H9 (cell line): Measurements from ENCODE around the gene PPM1H. TPM values are rescaled to one million over a fixed set of nuclear protein-coding genes. Genes with fewer than 3 reads are reported as not detected.

Experiments
- DNase-seq: peaks from one replicate; pipeline ENCODE4 v3.0.0-alpha.2; 2017
- H2AFZ ChIP-seq: one replicate; pipeline ENCODE4 v1.6.1; 2013; ENCODE audit warnings: mild to moderate bottlenecking, low read length, control low read depth, moderate library complexity
- H2AK5ac ChIP-seq: 2 replicates; pipeline ENCODE4 v1.6.1; 2013; ENCODE audit warnings: low read length, control low read depth, mixed read lengths; ENCODE audit not compliant: insufficient read length
- H2BK120ac ChIP-seq: one replicate; pipeline ENCODE4 v1.6.1; 2013; ENCODE audit warnings: low read depth, mild to moderate bottlenecking, low read length, control low read depth, inconsistent platforms; ENCODE audit not compliant: poor library complexity, severe bottlenecking
- H2BK12ac ChIP-seq: 2 replicates; pipeline ENCODE4 v1.6.1; 2013; ENCODE audit warnings: low read length, control low read depth, mixed read lengths, low read depth; ENCODE audit not compliant: insufficient read length
- H2BK15ac ChIP-seq: 2 replicates; pipeline ENCODE4 v1.6.1; 2013; ENCODE audit warnings: low read depth, low read length, control low read depth
- H2BK20ac ChIP-seq: one replicate; pipeline ENCODE4 v1.6.1; 2013; ENCODE audit warnings: low read depth, mild to moderate bottlenecking, low read length, control low read depth, inconsistent platforms; ENCODE audit not compliant: poor library complexity, severe bottlenecking
- H2BK5ac ChIP-seq: 2 replicates; pipeline ENCODE4 v1.6.1; 2013; ENCODE audit warnings: low read length, control low read depth, mixed read lengths; ENCODE audit not compliant: insufficient read length
- H3K14ac ChIP-seq: 2 replicates; pipeline ENCODE4 v1.6.1; 2013; ENCODE audit warnings: low read length, control low read depth; ENCODE audit not compliant: insufficient read depth
- H3K18ac ChIP-seq: 2 replicates; pipeline ENCODE4 v1.6.1; 2013; ENCODE audit warnings: low read depth, mild to moderate bottlenecking, mixed read lengths, low read length, control low read depth; ENCODE audit not compliant: insufficient read length
- H3K23ac ChIP-seq: 2 replicates; pipeline ENCODE4 v1.6.1; 2013; ENCODE audit warnings: low read length, control low read depth, mixed read lengths, low read depth; ENCODE audit not compliant: insufficient read length
- H3K23me2 ChIP-seq: 2 replicates; pipeline ENCODE4 v1.6.1; 2013; ENCODE audit warnings: low read depth, mild to moderate bottlenecking, mixed read lengths, low read length, control low read depth; ENCODE audit not compliant: insufficient read length, poor library complexity, severe bottlenecking
- H3K27ac ChIP-seq: 2 replicates; pipeline ENCODE4 v1.5.1; 2013; ENCODE audit warnings: low read length, control low read depth, mixed read lengths, low read depth; ENCODE audit not compliant: insufficient read length
- H3K27me3 ChIP-seq: 2 replicates; pipeline ENCODE4 v1.6.1; 2013; ENCODE audit warnings: low read length, control low read depth, inconsistent platforms; ENCODE audit not compliant: insufficient read depth
- H3K4ac ChIP-seq: 2 replicates; pipeline ENCODE4 v1.6.1; 2013; ENCODE audit warnings: low read depth, mild to moderate bottlenecking, control low read depth, inconsistent platforms, low read length, moderate library complexity
- H3K4me1 ChIP-seq: 2 replicates; pipeline ENCODE4 v1.6.1; 2013; ENCODE audit warnings: low read length, control low read depth, inconsistent platforms; ENCODE audit not compliant: insufficient read depth
- H3K4me2 ChIP-seq: 2 replicates; pipeline ENCODE4 v1.6.1; 2013; ENCODE audit warnings: low read length, control low read depth, mixed read lengths; ENCODE audit not compliant: insufficient read length, insufficient read depth
- H3K56ac ChIP-seq: 2 replicates; pipeline ENCODE4 v1.6.1; 2013; ENCODE audit warnings: low read depth, mild to moderate bottlenecking, mixed read lengths, low read length, control low read depth; ENCODE audit not compliant: insufficient read length
- H3K79me1 ChIP-seq: 2 replicates; pipeline ENCODE4 v1.6.1; 2013; ENCODE audit warnings: low read depth, mild to moderate bottlenecking, moderate library complexity, low read length, control low read depth, inconsistent platforms; ENCODE audit not compliant: insufficient read depth, poor library complexity, severe bottlenecking
- H3K79me2 ChIP-seq: 2 replicates; pipeline ENCODE4 v1.6.1; 2013; ENCODE audit warnings: low read length, control low read depth, inconsistent platforms; ENCODE audit not compliant: insufficient read depth
- H3K9ac ChIP-seq: 2 replicates; pipeline ENCODE4 v1.6.1; 2013; ENCODE audit warnings: low read length, control low read depth, mixed read lengths; ENCODE audit not compliant: insufficient read length; ENCODE audit errors: extremely low read depth
- H3K9me3 ChIP-seq: one replicate; pipeline ENCODE4 v1.6.1; 2013; ENCODE audit warnings: low read depth, low read length, inconsistent platforms; ENCODE audit not compliant: control insufficient read depth
- H3T11ph ChIP-seq: one replicate; pipeline ENCODE4 v1.6.1; 2013; ENCODE audit warnings: mild to moderate bottlenecking, low read length, control low read depth, inconsistent platforms
- H4K20me1 ChIP-seq: one replicate; pipeline ENCODE4 v1.6.1; 2013; ENCODE audit not compliant: control insufficient read depth, insufficient read length, insufficient read depth
- H4K5ac ChIP-seq: 2 replicates; pipeline ENCODE4 v1.6.1; 2013; ENCODE audit warnings: low read depth, mild to moderate bottlenecking, mixed read lengths, low read length, control low read depth; ENCODE audit not compliant: insufficient read length
- H4K8ac ChIP-seq: replicated peaks from 2 replicates; pipeline ENCODE4 v1.6.1; 2013; ENCODE audit warnings: low read length, control low read depth, mixed read lengths, low read depth; ENCODE audit not compliant: insufficient read length
- H4K91ac ChIP-seq: 2 replicates; pipeline ENCODE4 v1.6.1; 2013; ENCODE audit warnings: low read depth, mild to moderate bottlenecking, moderate library complexity, mixed read lengths, low read length, control low read depth; ENCODE audit not compliant: insufficient read length
- H3K27ac Mint-ChIP-seq, 3 experiments: 2 replicates in 2 of 3; 3 replicates in 1 of 3; pipeline ENCODE4 v1.8.0; 2020 to 2021; ENCODE audit warnings: mixed read lengths in 3 of 3, mild to moderate bottlenecking in 1 of 3, moderate library complexity in 1 of 3
- H3K27me3 Mint-ChIP-seq: 2 replicates; pipeline ENCODE4 v1.8.0; 2021; ENCODE audit warnings: low read depth, mild to moderate bottlenecking, moderate library complexity, mixed read lengths
- H3K36me3 Mint-ChIP-seq, 3 experiments: 2 replicates in 2 of 3; 3 replicates in 1 of 3; pipeline ENCODE4 v1.8.0; 2020 to 2021; ENCODE audit warnings: low read depth in 3 of 3, mixed read lengths in 3 of 3; ENCODE audit not compliant: insufficient read depth in 1 of 3
- H3K4me1 Mint-ChIP-seq, 2 experiments: 2 replicates each; pipeline ENCODE4 v1.8.0; 2020; ENCODE audit warnings: mixed read lengths in 2 of 2
- H3K4me3 Mint-ChIP-seq, 2 experiments: 2 replicates in 1 of 2; 3 replicates in 1 of 2; pipeline ENCODE4 v1.8.0; 2020 to 2021; ENCODE audit warnings: mild to moderate bottlenecking in 2 of 2, mixed read lengths in 2 of 2, moderate library complexity in 1 of 2
- H3K9me3 Mint-ChIP-seq, 2 experiments: 2 replicates in 1 of 2; 3 replicates in 1 of 2; pipeline ENCODE4 v1.8.0; 2020; ENCODE audit warnings: mild to moderate bottlenecking in 2 of 2, mixed read lengths in 2 of 2, moderate library complexity in 1 of 2
- WGBS: extraction: QIAGEN DNeasy Blood & Tissue Kit; methylation state at CpG from one replicate; pipeline ENCODE4 v1.1.7; 2013; ENCODE audit warnings: missing lambda C conversion rate, low lambda C conversion rate, mixed read lengths; ENCODE audit not compliant: insufficient read length; ENCODE audit errors: extremely low coverage; 5-methylcytosine and 5-hydroxymethylcytosine counted together
- total RNA-seq: library from RNA; stranded (reverse); gene quantifications from 2 replicates; pipeline ENCODE4 v1.2.1, GENCODE V29; 2021
- TF ChIP-seq, protein P1 (sequence below): fragments of 200-600 bp; sonication (generic); conservative IDR thresholded peaks from 3 replicates; pipeline ENCODE4 v1.8.0; 2021; ENCODE audit warnings: antibody characterized with exemption, mild to moderate bottlenecking

The PPM1H gene
- total RNA-seq, 1 experiment from 2014 or later = 22.1 TPM

DNA sequence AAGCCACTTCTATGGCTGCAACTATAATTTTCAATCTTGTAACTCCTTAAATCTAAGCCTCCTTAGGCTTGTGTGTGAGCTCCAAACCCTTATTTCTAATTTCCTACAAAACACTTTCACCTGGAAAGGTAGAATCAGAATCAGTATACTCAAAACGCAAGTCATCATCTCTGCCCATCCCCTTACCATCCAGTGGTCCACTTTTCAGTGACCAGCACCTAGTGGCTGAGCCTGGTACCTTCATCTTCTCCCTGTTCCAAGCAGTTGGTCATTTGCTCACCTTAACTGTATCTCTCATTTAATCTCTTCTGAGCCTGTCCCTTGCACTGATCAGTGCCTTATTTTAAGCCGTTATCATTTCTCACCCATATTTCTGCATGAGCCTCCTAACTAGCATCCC lies 107.9 kb downstream of the PPM1H start:
- Histone ChIP-seq H4K20me1 (no peaks in the 10 kb centered on the region), H3K9me3 (no peaks in the 10 kb centered on the region), H3K23ac (no peak overlapping the region), H2BK12ac (no peak overlapping the region), H2AFZ (no peak overlapping the region), H3K4me1 (no peaks in the 10 kb centered on the region), H2AK5ac (no peak overlapping the region), H2BK120ac (no peak overlapping the region), H3K27ac (no peak overlapping the region), H2BK5ac (no peak overlapping the region), H3K56ac (no peak overlapping the region), H3T11ph (no peak overlapping the region), H3K4ac (no peak overlapping the region), H3K4me2 (no peak overlapping the region), H3K9ac (no peak overlapping the region), H3K14ac (no peak overlapping the region), H4K91ac (no peak overlapping the region), H4K8ac (no peak overlapping the region), H3K79me2 (no peaks in the 10 kb centered on the region), H2BK15ac (no peak overlapping the region), H3K23me2 (no peaks in the 10 kb centered on the region), H3K18ac (no peak overlapping the region), H4K5ac (no peak overlapping the region), H3K27me3 (no peaks in the 10 kb centered on the region), H3K79me1 (no peaks in the 10 kb centered on the region), H2BK20ac (no peak overlapping the region)
- Mint-ChIP-seq H3K4me1 (no peaks in the 10 kb centered on the region), H3K27ac (no peak overlapping the region), H3K4me3 (no peak overlapping the region), H3K27me3 (no peaks in the 10 kb centered on the region), H3K36me3 (peaks cover 8 to 26% (median 19%) of the 10 kb centered on the region in 3 experiments; a peak in 6 of 7 replicates), H3K9me3 (peaks cover 0 to 5% of the 10 kb centered on the region in 2 experiments; a peak in 2 of 5 replicates)
- WGBS = no CpG with 5 or more reads among the region's 2 CpGs
- TF ChIP-seq, protein P1, sequence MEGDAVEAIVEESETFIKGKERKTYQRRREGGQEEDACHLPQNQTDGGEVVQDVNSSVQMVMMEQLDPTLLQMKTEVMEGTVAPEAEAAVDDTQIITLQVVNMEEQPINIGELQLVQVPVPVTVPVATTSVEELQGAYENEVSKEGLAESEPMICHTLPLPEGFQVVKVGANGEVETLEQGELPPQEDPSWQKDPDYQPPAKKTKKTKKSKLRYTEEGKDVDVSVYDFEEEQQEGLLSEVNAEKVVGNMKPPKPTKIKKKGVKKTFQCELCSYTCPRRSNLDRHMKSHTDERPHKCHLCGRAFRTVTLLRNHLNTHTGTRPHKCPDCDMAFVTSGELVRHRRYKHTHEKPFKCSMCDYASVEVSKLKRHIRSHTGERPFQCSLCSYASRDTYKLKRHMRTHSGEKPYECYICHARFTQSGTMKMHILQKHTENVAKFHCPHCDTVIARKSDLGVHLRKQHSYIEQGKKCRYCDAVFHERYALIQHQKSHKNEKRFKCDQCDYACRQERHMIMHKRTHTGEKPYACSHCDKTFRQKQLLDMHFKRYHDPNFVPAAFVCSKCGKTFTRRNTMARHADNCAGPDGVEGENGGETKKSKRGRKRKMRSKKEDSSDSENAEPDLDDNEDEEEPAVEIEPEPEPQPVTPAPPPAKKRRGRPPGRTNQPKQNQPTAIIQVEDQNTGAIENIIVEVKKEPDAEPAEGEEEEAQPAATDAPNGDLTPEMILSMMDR = peak; percentile 54
- DNase-seq = no peak
